GM19324 (cell line): ENCODE data around the gene NCKAP5.
A peak's percentile ranks its signal among the peaks of the same experiment; 100 is the strongest.

ENCODE experiments used
- ATAC-seq: cut with Tn5 transposase; IDR thresholded peaks from one replicate; pipeline ENCODE4 v1.9.1; 2021; ENCODE audit warnings: mild to moderate bottlenecking, moderate library complexity; ENCODE audit not compliant: unreplicated experiment, low FRiP score

NCKAP5 gene

GRCh38 chr2:132937629-132938028 lies 630.6 kb downstream of the NCKAP5 start:
- no peak for ATAC-seq

GRCh38 chr2:132936791-132937190 lies 631.5 kb downstream of the NCKAP5 start:
- ATAC-seq: peak; percentile 70

DNA sequence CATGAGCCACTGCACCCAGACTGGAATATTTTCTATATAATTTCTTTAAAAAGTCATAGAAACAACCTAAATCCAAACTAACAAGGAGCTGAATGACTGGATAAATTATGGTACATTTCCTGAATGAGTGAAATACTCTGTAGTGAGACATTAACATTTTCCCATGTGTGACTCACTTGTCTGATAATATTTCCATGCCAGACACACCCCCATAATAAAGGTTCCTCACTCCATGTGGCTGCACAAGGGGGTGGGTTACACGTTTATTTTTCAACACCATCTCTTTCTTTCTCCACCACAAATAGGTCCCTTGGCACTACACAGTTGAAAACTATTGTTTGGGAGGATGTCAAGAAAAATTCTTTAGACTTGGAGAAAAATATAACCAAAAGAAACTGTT lies 632.0 kb downstream of the NCKAP5 start:
- no peak for ATAC-seq

DNA sequence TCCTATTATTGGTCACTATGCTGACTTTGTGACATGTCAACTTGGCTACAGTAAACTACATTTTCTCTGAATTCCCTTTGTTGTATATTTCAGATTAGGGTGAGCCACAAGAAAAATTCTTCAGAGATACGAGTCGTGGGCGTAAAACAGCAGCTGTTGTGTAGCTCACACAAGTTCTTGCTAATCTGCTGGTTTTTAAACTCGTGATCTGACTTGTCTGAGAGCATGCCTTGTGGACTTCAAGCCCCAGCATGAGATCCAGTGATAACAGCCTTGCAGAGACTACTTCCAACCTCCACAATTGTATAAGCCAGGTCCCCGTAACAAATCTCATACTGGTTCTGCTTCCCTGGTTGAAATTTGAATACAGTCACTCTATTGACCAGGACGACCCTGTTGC lies 638.5 kb downstream of the NCKAP5 start:
- no peak for ATAC-seq

GRCh38 chr2:132923787-132924186 lies 644.5 kb downstream of the NCKAP5 start:
- no peak for ATAC-seq

GRCh38 chr2:132915812-132916549 lies 652.3 kb downstream of the NCKAP5 start:
- ATAC-seq: peak; percentile 70

DNA sequence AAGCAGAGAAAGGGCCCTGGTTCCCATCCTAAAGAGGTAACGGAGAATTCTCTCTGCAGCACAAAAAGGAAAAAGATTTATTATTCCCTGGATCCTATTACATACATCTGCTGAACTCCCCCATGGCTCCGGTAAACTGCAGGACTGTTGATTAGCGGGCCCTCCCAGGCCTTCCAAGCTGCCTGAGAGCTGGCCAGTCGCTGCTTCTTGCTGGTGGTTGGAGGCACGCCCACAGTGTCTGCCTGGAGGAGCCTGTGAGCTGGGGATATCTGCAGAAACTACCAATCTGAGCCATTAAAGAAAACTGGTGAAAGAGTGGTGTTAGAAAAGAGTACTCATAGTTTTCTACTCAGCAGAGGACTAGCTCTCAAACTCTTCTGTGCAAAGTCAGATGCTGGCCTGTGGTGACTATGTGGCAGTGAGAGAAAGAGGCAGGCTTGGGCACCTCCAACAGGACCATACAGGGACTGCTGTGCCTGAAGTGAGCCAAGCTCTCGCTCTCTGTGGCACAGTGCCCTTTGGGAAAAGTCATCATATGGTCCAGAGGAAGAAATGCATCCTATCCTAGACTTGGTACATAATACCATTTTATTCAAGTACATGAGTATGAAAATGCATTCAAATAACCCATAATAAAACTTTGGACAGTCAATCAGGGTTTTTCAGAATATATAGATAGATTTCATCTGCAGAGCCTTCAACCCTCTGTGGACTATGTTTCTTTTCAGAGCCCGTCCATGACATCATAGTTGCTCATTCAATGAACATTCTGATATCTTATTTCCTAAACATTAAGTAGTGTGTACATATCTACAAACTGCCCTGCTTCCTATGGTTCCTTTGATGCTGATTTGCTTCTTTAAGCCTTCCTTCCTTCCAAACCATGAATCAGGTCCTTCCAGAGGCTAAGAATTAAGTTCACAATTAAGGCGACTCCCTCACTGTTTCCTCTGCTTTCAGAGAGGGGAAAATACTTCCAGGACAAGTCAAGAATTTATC lies 656.2 kb downstream of the NCKAP5 start:
- no peak for ATAC-seq

DNA sequence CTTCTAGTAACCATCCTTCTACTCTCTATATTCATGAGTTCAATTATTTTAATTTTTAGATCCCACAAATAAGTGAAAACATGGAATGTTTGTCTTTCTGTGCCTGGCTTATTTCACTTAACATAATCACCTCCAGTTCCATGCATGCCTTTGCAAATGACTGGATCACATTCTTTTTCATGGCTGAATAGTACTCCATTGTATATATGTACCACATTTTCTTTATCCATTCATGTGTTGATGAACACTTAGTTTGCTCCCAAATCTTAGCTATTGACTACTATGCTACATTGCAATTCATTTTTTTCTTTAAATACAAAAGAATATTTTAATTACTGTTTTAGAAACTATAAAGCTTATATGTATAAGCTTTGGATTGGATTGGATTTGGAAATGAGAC lies 657.8 kb downstream of the NCKAP5 start:
- ATAC-seq: no peak

GRCh38 chr2:132909427-132909826 lies 658.8 kb downstream of the NCKAP5 start:
- ATAC-seq: no peak

DNA sequence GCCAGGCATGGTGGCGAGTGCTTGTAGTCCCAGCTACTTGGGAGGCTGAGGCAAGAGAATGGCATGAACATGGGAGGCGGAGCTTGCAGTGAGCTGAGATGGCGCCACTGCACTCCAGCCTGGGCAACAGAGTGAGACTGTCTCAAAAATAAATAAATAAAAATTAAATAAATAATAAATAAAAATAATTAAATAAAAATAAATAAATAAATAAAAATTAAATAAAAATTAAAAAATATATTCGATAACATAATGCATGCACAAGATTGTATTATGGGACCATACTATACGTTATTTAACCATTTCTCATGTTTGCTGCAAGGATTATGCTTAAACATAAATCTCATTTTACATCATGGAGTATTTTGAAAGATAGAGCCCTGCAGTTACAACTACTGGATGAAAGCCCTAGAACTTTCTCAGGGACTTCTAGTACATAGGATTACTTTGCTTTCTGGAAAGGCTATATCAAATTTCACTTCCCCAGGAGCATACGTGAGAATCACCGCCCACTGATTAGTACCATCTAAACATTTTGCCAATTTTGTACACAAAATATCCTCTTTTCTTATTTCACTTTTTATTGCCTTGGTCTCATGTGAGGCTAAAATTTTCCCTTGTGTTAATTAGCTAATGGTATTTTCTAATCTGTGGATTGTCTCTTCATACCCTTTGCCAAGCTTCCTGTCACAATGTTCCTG lies 664.0 kb downstream of the NCKAP5 start:
- no peak for ATAC-seq

DNA sequence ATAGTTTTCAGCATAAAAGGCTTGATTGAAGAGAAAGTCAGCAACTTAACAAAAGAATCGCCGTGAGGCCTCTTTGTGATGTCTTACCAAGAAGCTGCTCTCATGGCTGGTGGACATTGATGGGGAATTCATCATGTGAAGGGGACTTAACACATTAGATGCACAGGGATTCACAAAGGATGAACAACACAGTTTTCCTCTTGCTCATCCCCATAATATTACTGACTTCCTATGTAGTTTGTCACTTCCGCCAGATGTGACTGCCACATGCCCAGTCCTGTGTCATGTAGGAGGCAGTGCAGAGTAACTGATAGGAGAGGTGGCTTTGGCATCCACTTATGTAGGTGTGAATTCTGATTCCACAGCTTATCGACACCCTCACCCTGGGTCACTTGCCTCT lies 665.6 kb downstream of the NCKAP5 start:
- ATAC-seq: no peak

DNA sequence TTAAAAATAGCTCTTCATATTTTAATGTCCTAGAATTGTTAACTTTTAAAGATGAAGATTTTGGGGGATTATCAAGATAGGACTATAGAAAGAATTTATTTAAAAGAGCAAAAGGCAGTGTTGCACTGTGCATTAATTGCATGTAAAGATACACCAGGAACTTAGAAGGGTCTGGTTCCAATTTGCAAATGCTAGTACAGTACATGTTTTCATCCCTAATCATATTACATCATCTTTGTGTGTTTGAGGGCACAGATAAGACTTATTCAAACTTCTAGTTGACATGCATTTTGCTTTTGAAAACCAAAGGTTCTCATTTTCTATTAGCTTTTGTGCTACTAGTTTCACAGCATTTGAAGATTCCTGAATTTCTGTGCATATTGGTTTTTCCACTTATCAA lies 666.6 kb downstream of the NCKAP5 start:
- no peak for ATAC-seq

GRCh38 chr2:132897111-132897510 lies 671.2 kb downstream of the NCKAP5 start:
- no peak for ATAC-seq

GRCh38 chr2:132896073-132896472 lies 672.2 kb downstream of the NCKAP5 start:
- ATAC-seq: no peak

- no peak for ATAC-seq
These were observed 676.8 kb downstream of the NCKAP5 start for GRCh38 chr2:132891498-132891897.

DNA sequence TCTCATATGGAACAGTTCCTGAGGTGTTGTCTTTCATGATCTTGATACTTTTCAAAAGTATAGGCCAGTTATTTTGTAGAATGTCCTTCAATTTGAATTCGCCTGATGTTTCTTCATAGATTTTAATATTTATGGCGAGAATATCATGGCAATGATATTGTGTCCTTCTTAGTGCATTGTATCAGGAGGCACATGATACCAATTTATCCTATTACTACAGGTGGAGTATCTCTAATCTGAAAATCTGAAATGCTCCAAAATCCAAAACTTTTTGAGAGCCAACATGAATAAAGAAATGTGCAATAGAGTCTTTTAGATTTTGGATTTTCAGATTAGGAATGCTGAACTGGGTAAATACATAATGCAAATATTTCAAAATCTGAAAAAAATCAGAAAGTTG lies 681.7 kb downstream of the NCKAP5 start:
- ATAC-seq: no peak

GRCh38 chr2:132884705-132885104 lies 683.6 kb downstream of the NCKAP5 start:
- ATAC-seq: no peak

DNA sequence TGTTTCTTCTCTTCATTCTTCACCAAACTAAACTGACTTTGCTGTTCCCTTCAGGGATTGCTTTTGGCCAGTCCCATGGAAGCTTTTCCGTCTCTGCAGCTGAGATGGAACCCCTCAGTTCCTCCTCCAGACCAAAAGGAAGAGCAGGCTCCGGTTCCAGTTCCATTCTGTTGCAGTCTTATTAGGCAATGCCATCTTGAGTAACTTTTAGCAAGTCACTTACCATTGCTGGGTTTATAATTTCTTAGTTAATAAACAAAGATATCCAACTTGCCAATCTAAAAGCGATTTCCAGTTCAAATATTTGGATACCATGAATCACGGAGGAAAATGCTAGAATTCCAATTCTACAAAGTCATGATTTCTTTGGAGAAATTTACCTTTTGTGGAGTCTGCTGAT lies 684.0 kb downstream of the NCKAP5 start:
- no peak for ATAC-seq

DNA sequence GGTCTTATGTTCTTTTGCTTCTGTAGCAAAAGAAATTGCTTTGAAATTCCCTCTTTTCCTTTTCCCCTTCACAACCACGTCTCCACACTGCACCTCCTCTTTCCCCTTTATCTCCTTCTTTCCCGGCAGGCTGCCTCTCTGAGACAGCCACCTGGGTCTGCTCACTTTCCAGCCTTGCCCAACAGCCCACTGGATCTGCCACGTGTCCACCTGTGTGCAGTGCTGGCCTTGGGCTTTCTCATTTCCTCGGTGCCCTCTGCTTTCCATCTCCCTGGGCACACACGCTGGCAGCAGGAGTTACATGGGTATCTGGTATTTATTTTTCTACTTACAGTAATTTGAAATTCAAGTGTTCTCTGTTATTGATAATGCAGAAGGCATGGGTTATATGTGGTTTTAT lies 684.8 kb downstream of the NCKAP5 start:
- no peak for ATAC-seq

GRCh38 chr2:132881546-132881945 lies 686.7 kb downstream of the NCKAP5 start:
- no peak for ATAC-seq

- ATAC-seq: no peak
These were observed 690.3 kb downstream of the NCKAP5 start for GRCh38 chr2:132877923-132878322.
